Muscle layer of colon (tissue), 2 donors: Measurements from ENCODE around the gene CD300C.

Source experiments
- H3K27ac ChIP-seq: one replicate; pipeline ENCODE4 v1.7.0; 2013; ENCODE audit warnings: low read depth, mild to moderate bottlenecking, low read length, moderate library complexity
- H3K27me3 ChIP-seq, 2 donors: one replicate each; pipeline ENCODE4 v1.7.0; 2013; ENCODE audit warnings: low read length in 2 of 2, mild to moderate bottlenecking in 2 of 2; ENCODE audit not compliant: insufficient read depth in 2 of 2, control insufficient read depth in 1 of 2
- H3K36me3 ChIP-seq: one replicate; pipeline ENCODE4 v1.7.0; 2013; ENCODE audit warnings: mild to moderate bottlenecking, low read length; ENCODE audit not compliant: insufficient read depth
- H3K4me1 ChIP-seq: one replicate; pipeline ENCODE4 v1.7.0; 2013; ENCODE audit warnings: mild to moderate bottlenecking, low read length; ENCODE audit not compliant: insufficient read depth
- H3K4me3 ChIP-seq, 2 donors: one replicate each; pipeline ENCODE4 v1.7.0; 2013; ENCODE audit warnings: low read length in 2 of 2, low read depth in 1 of 2, mild to moderate bottlenecking in 1 of 2, moderate library complexity in 1 of 2
- H3K9ac ChIP-seq: one replicate; pipeline ENCODE4 v1.7.0; 2013; ENCODE audit warnings: low read length
- H3K9me3 ChIP-seq: one replicate; pipeline ENCODE4 v1.7.0; 2013; ENCODE audit warnings: mild to moderate bottlenecking, low read length
- donor health status: abdominal sarcoma.
- donor health status: Adenocarcinoma of cecum.

CD300C gene

GRCh38 chr17:74527756-74528155, 18.2 kb downstream of the CD300C start:
- no peaks in the 10 kb centered on the region for H3K36me3 ChIP-seq
- no peaks in the 10 kb centered on the region for H3K27me3 ChIP-seq
- H3K9me3 ChIP-seq = no peaks in the 10 kb centered on the region
- no peak overlapping the region for H3K4me3 ChIP-seq
- H3K9ac ChIP-seq = no peak overlapping the region
- H3K4me1 ChIP-seq = no peaks in the 10 kb centered on the region
- no peak overlapping the region for H3K27ac ChIP-seq

GRCh38 chr17:74527081-74527480, 18.8 kb downstream of the CD300C start:
- H3K9ac ChIP-seq = no peak overlapping the region
- no peak overlapping the region for H3K4me3 ChIP-seq
- H3K4me1 ChIP-seq = no peaks in the 10 kb centered on the region
- H3K36me3 ChIP-seq = no peaks in the 10 kb centered on the region
- H3K27me3 ChIP-seq = no peaks in the 10 kb centered on the region
- no peak overlapping the region for H3K27ac ChIP-seq
- H3K9me3 ChIP-seq = no peaks in the 10 kb centered on the region

- Histone ChIP-seq H3K9ac (no peak overlapping the region), H3K4me1 (no peaks in the 10 kb centered on the region), H3K4me3 (no peak overlapping the region), H3K36me3 (no peaks in the 10 kb centered on the region), H3K27ac (no peak overlapping the region), H3K27me3 (no peaks in the 10 kb centered on the region), H3K9me3 (no peaks in the 10 kb centered on the region)
These were observed 19.2 kb downstream of the CD300C start for GRCh38 chr17:74526681-74527080.

- Histone ChIP-seq H3K9ac (no peak overlapping the region), H3K4me3 (no peak overlapping the region), H3K36me3 (no peaks in the 10 kb centered on the region), H3K27ac (no peak overlapping the region), H3K4me1 (no peaks in the 10 kb centered on the region), H3K27me3 (no peaks in the 10 kb centered on the region), H3K9me3 (no peaks in the 10 kb centered on the region)
These were observed 20.1 kb downstream of the CD300C start for GRCh38 chr17:74525781-74526288.

DNA sequence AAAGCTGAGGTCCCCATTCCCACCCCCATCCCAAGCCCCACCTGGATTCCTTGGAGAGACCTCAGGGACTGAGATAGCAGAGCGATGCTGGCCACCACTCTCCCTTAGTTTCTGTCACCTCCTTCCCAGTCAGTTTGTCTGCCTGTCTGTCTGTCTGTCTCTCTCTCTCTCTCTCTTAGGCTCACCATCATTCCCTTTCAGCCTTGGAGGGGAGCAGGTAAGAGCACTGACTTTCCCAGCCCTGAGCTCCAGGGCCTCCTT, 20.5 kb downstream of the CD300C start:
- no peaks in the 10 kb centered on the region for H3K4me1 ChIP-seq
- no peak overlapping the region for H3K27ac ChIP-seq

DNA sequence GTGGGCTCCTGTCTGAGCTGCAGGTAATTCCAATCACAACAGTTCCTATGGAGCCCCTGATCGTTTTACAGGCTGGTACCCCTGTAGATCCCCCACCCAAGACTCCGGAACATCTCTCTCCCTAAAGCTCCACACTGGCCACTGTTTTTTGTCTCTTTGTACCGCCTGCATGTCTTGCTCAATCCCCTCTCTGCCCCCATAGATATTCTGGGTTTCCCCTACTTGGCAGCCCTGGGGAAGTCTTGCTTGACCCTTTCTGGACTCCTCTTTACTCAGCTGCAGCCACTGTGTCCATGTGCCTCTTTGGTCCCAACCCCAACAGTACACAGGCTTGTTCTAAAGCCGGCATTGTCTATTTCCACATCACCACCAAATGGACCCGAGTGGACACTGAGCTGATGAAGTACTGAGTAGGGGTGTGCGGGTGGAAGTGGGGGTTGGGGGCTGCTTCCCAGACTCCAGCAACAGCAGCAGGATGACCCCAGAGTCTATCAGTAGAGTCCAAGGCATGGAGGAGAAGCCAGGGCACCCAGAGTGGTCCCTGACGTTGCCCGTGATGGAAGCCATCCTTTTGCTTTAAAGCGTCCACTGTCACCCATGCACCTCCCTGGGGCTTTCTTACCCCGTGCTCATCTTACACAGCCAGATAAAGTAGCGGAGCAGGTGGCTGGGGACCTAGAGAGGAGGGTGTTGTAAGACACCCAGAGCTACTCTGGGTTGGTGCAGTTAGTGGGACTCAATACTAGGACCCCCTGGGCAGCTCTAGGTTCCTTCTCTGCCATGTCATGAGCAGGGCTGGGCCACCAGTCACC, 21.1 kb downstream of the CD300C start:
- Histone ChIP-seq H3K9ac (no peak overlapping the region), H3K4me1 (no peaks in the 10 kb centered on the region), H3K27me3 (no peaks in the 10 kb centered on the region)

More for the DNA sequence above, 20.5 kb downstream of the CD300C start:
- Histone ChIP-seq H3K4me3 (no peak overlapping the region), H3K36me3 (no peaks in the 10 kb centered on the region), H3K27me3 (no peaks in the 10 kb centered on the region), H3K9me3 (no peaks in the 10 kb centered on the region), H3K9ac (no peak overlapping the region)

DNA sequence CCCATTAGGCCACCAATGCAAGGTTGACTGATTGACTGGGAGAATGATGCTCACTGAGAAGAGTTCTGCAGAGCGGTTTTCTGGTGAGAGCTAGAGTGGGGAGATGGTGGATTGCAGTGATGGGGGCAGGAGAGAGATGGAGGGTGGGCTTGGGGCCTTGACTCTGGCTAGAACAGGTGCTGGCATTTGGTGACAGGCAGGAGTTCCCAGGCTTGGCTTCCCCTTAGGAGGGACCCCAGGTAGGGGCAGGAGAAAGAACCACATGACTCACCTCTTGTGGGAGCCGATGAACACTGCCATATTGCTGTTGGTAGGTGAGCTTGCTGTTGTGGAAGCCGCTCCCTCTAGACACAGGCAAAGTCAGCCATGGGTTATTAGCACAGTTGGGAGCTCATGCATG, 22.6 kb downstream of the CD300C start:
- H3K4me3 ChIP-seq = no peak overlapping the region
- H3K4me1 ChIP-seq = no peaks in the 10 kb centered on the region
- H3K27ac ChIP-seq = no peak overlapping the region
- H3K9ac ChIP-seq = no peak overlapping the region
- H3K9me3 ChIP-seq = no peaks in the 10 kb centered on the region
- H3K36me3 ChIP-seq = no peaks in the 10 kb centered on the region
- no peaks in the 10 kb centered on the region for H3K27me3 ChIP-seq

More for the DNA sequence above, 21.1 kb downstream of the CD300C start:
- Histone ChIP-seq H3K36me3 (no peaks in the 10 kb centered on the region), H3K27ac (no peak overlapping the region), H3K4me3 (no peak overlapping the region), H3K9me3 (no peaks in the 10 kb centered on the region)

DNA sequence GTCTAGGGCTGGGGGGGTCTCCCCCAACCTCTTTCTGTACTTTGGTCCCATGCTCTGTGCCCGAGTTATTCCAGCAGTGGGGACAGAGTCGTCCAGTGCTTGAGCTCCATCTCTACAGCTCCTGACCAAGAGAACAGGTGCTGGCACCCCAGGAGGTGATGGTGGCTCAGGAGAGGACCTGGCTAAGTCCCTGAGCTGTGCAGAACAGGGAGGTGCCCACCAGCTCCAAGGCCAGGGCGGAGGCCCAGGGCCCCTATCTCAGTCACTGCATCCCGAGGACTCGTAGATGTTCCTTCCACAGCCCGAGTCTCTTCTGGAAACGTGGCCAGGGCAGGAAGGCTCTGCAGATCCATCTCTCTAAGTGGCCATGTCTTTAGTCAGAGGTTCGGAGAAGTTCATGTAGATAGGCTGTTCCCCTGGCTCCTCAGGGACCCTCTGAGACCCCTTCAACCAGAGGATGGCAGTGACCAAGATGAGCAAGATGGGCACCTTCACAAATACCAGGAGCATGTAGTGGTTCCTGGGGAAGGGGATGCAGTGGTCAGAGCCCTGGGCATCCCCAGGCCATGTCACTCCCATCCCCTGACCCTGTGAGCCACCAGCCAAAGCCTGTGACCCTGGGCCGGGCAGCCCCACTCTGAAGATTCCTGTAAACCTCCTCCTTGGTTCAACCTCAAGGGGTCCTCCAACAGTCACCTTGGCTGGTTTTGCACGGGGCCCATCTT, 23.4 kb downstream of the CD300C start:
- Histone ChIP-seq H3K36me3 (no peaks in the 10 kb centered on the region), H3K4me3 (no peak overlapping the region), H3K27ac (no peak overlapping the region), H3K9me3 (no peaks in the 10 kb centered on the region), H3K27me3 (no peaks in the 10 kb centered on the region), H3K4me1 (no peaks in the 10 kb centered on the region), H3K9ac (no peak overlapping the region)

GRCh38 chr17:74521701-74522201, 24.2 kb downstream of the CD300C start:
- Histone ChIP-seq H3K27ac (no peak overlapping the region), H3K9ac (no peak overlapping the region), H3K9me3 (no peaks in the 10 kb centered on the region)

GRCh38 chr17:74520790-74521480, 25.0 kb downstream of the CD300C start:
- no peaks in the 10 kb centered on the region for H3K27me3 ChIP-seq
- H3K27ac ChIP-seq = no peak overlapping the region
- no peak overlapping the region for H3K4me3 ChIP-seq
- H3K9ac ChIP-seq = no peak overlapping the region
- H3K36me3 ChIP-seq = no peaks in the 10 kb centered on the region
- no peaks in the 10 kb centered on the region for H3K4me1 ChIP-seq
- no peaks in the 10 kb centered on the region for H3K9me3 ChIP-seq

More at GRCh38 chr17:74521701-74522201, 24.2 kb downstream of the CD300C start:
- no peaks in the 10 kb centered on the region for H3K36me3 ChIP-seq
- H3K27me3 ChIP-seq = no peaks in the 10 kb centered on the region
- no peak overlapping the region for H3K4me3 ChIP-seq
- H3K4me1 ChIP-seq = no peaks in the 10 kb centered on the region

- Histone ChIP-seq H3K27me3 (no peaks in the 10 kb centered on the region), H3K27ac (no peak overlapping the region), H3K36me3 (no peaks in the 10 kb centered on the region), H3K4me3 (no peak overlapping the region), H3K9me3 (no peaks in the 10 kb centered on the region), H3K9ac (no peak overlapping the region), H3K4me1 (no peaks in the 10 kb centered on the region)
These were observed 25.9 kb downstream of the CD300C start for GRCh38 chr17:74520016-74520434.
